Thymus (tissue), 11 donors: ENCODE results near the gene FAM228A. TPM values are rescaled to one million over a fixed set of nuclear protein-coding genes. Genes with fewer than 3 reads are reported as not detected.
"Not testable (repeated sequence)": the region's sequence is repeated elsewhere in the genome, so short reads cannot be mapped to it uniquely, and the experiment has no call there.

Source experiments
- DNase-seq, 9 donors: peaks; one replicate each; pipeline ENCODE4 v3.0.0-alpha.2; 2013; ENCODE audit warnings: low spot score in 9 of 9, low read depth in 6 of 9, missing footprints in 1 of 9
- H3K27ac ChIP-seq, 2 donors: one replicate each; pipeline ENCODE4 v1.5.1; 2013; ENCODE audit warnings: control low read depth in 1 of 2, low read depth in 1 of 2, low read length in 1 of 2, mild to moderate bottlenecking in 1 of 2, moderate library complexity in 1 of 2
- H3K27me3 ChIP-seq, 2 donors: one replicate each; pipeline ENCODE4 v1.5.1; 2013; ENCODE audit warnings: low read length in 1 of 2; ENCODE audit not compliant: control insufficient read depth in 2 of 2, insufficient read depth in 1 of 2
- H3K36me3 ChIP-seq, 2 donors: one replicate each; pipeline ENCODE4 v1.5.1; 2013; ENCODE audit warnings: low read length in 1 of 2, mild to moderate bottlenecking in 1 of 2, moderate library complexity in 1 of 2; ENCODE audit not compliant: control insufficient read depth in 2 of 2, insufficient read depth in 2 of 2
- H3K4me1 ChIP-seq, 2 donors: one replicate each; pipeline ENCODE4 v1.5.1; 2013; ENCODE audit warnings: low read length in 2 of 2; ENCODE audit not compliant: control insufficient read depth in 2 of 2, insufficient read depth in 2 of 2
- H3K4me3 ChIP-seq, 2 donors: one replicate each; pipeline ENCODE4 v1.5.1; 2013; ENCODE audit warnings: low read length in 2 of 2, control low read depth in 1 of 2, mild to moderate bottlenecking in 1 of 2
- H3K9me3 ChIP-seq, 2 donors: one replicate each; pipeline ENCODE4 v1.5.1; 2013; ENCODE audit warnings: low read length in 1 of 2, mild to moderate bottlenecking in 1 of 2; ENCODE audit not compliant: control insufficient read depth in 2 of 2, insufficient read depth in 1 of 2
- WGBS: extraction: QIAGEN DNeasy Blood & Tissue Kit; methylation state at CpG from one replicate; pipeline ENCODE4 v1.1.7; 2013; 5-methylcytosine and 5-hydroxymethylcytosine counted together
- polyA plus RNA-seq: library from polyadenylated mRNA; stranded (reverse); fragments of 200-250 nt; gene quantifications from one replicate; pipeline ENCODE4 v1.2.3, GENCODE V29; 2013
- total RNA-seq: library from RNA; stranded (reverse); fragments of 120-200 nt; gene quantifications from one replicate; pipeline ENCODE4 v1.2.4, GENCODE V29; 2013
- donor health status: healthy.

Gene FAM228A
- total and polyA plus RNA-seq, 2 donors, result 0.66 to 0.96 TPM

GRCh38 chr2:24181849-24182248, 7.0 kb downstream of the FAM228A start:
- Histone ChIP-seq H3K4me3 (no peak overlapping the region), H3K36me3 (no peaks in the 10 kb centered on the region), H3K9me3 (no peaks in the 10 kb centered on the region), H3K4me1 (no peaks in the 10 kb centered on the region), H3K27me3 (no peaks in the 10 kb centered on the region), H3K27ac (no peak overlapping the region)
- no peak for DNase-seq
- whole genome bisulfite sequencing, result 82% methylated on average over 6 of the region's 6 CpGs

DNA sequence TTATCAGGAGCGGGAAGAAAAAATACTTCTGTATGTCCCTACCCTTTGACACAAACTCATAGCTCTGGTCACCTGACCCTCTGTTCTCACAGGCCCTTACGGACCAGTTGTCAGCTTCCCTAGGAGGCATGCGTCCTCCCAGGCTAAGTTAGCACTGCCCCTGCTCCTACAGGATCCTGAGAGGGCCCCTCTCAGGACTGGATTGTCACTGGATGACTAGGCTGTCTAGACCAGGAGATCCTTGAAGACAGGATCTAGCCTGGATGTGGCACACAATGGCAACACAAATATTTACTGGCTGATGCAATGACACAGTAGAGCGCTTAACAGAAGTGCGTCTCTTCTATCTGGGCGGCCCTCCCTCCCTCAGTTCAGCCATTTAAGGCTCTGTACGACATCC, 7.7 kb downstream of the FAM228A start:
- no peaks in the 10 kb centered on the region for H3K27me3 ChIP-seq
- no peaks in the 10 kb centered on the region for H3K4me1 ChIP-seq
- no peak overlapping the region for H3K27ac ChIP-seq
- no peaks in the 10 kb centered on the region for H3K9me3 ChIP-seq
- no peak overlapping the region for H3K4me3 ChIP-seq
- DNase-seq, result no peak
- no peaks in the 10 kb centered on the region for H3K36me3 ChIP-seq
- 98% methylated on average over 7 of the region's 7 CpGs for WGBS

DNA sequence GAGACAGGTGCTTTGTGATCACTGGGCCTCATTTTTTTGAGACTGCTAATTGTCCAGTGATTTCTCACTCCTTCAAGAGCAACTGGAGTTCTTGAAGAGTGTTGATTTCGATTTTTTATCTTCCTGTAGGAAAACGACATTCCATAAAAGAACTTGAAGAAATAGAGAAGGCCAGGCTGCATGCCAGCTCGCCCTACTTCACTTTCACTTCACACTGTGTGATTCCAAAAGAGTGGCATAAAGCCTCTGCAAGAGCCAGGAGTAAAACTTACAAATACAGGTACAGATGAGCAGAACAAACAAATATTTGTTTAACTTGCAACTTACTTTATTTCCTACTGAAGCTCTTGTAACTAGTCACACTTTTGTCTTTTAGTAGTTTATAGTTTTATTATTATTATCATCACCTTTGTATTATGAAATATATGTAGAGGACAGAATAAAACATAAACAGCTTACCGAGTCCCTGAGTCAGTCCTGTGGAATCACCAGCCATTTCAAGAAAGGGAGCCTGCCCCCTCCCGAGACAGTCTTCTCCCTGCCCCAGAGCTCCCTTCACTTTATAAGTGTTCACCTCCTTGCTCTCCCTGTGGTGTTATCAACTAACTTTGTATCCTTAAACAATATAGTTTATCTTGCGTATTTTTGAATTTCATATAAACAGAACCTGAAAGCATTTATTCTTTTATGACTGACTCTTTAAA, 8.7 kb downstream of the FAM228A start:
- H3K27ac ChIP-seq, result no peak overlapping the region
- H3K4me1 ChIP-seq, result no peaks in the 10 kb centered on the region
- no peaks in the 10 kb centered on the region for H3K9me3 ChIP-seq
- no peaks in the 10 kb centered on the region for H3K27me3 ChIP-seq
- DNase-seq, result no peak
- no peaks in the 10 kb centered on the region for H3K36me3 ChIP-seq
- 94% methylated on average over 6 of the region's 6 CpGs for WGBS
- no peak overlapping the region for H3K4me3 ChIP-seq

DNA sequence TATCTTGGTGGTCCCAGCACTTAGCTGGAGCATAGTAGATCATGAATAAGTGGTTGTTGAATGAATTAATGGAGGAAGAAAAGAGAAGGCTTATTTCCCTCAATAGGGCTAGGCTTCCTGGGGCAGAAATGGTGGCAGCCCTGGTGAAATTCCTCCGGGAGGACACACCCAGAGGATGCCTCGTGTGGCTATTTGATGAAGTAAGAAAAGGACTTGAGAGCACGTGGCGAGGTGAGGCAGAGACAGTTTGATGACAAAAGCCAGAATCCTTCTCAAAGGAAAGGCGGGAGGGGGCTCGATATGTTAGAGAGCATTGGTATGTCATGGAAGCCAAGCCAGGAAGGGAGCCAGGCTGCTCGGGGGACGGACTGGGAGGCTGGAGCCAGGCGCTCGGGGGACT, 14.7 kb downstream of the FAM228A start:
- no peaks in the 10 kb centered on the region for H3K9me3 ChIP-seq
- peaks cover 0 to 3% of the 10 kb centered on the region in 2 donors for H3K4me1 ChIP-seq
- 95% methylated on average over 10 of the region's 10 CpGs for WGBS
- no peak overlapping the region for H3K4me3 ChIP-seq
- H3K27ac ChIP-seq, result no peak overlapping the region
- no peak for DNase-seq
- H3K27me3 ChIP-seq, result no peaks in the 10 kb centered on the region
- H3K36me3 ChIP-seq, result no peaks in the 10 kb centered on the region

GRCh38 chr2:24190503-24190902, 15.7 kb downstream of the FAM228A start:
- Histone ChIP-seq H3K27ac (no peak overlapping the region), H3K36me3 (no peaks in the 10 kb centered on the region), H3K27me3 (no peaks in the 10 kb centered on the region), H3K4me3 (no peak overlapping the region), H3K4me1 (peaks cover 0 to 3% of the 10 kb centered on the region in 2 donors), H3K9me3 (no peaks in the 10 kb centered on the region)
- 97% methylated on average over 9 of the region's 9 CpGs for WGBS
- no peak for DNase-seq

GRCh38 chr2:24191156-24191555, 16.3 kb downstream of the FAM228A start:
- Histone ChIP-seq H3K27me3 (no peaks in the 10 kb centered on the region), H3K27ac (no peak overlapping the region), H3K4me1 (peaks cover 0 to 3% of the 10 kb centered on the region in 2 donors), H3K9me3 (no peaks in the 10 kb centered on the region), H3K36me3 (no peaks in the 10 kb centered on the region), H3K4me3 (no peak overlapping the region)
- no peak for DNase-seq
- WGBS, result 96% methylated on average over 9 of the region's 9 CpGs

GRCh38 chr2:24191848-24192247, 17.0 kb downstream of the FAM228A start:
- Histone ChIP-seq H3K36me3 (no peaks in the 10 kb centered on the region), H3K9me3 (no peaks in the 10 kb centered on the region), H3K27ac (no peak overlapping the region), H3K4me3 (no peak overlapping the region), H3K27me3 (no peaks in the 10 kb centered on the region), H3K4me1 (peaks cover 0 to 3% of the 10 kb centered on the region in 2 donors)
- WGBS, result 83% methylated on average over 5 of the region's 5 CpGs
- DNase-seq, result peak in 1 of 9 donors; percentile 12

DNA sequence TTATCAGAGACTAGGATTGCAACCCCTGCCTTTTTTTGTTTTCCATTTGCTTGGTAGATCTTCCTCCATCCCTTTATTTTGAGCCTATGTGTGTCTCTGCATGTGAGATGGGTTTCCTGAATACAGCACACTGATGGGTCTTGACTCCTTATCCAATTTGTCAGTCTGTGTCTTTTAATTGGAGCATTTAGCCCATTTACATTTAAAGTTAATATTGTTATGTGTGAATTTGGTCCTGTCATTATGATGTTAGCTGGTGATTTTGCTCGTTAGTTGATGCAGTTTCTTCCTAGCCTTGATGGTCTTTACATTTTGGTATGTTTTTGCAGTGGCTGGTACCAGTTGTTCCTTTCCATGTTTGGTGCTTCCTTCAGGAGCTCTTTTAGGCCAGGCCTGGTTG, 22.4 kb downstream of the FAM228A start:
- not testable (repeated sequence) for DNase-seq, H3K9me3 ChIP-seq, H3K36me3 ChIP-seq, H3K27ac ChIP-seq, H3K4me1 ChIP-seq, H3K27me3 ChIP-seq, H3K4me3 ChIP-seq
- 92% methylated on average over 1 of the region's 1 CpG for WGBS

DNA sequence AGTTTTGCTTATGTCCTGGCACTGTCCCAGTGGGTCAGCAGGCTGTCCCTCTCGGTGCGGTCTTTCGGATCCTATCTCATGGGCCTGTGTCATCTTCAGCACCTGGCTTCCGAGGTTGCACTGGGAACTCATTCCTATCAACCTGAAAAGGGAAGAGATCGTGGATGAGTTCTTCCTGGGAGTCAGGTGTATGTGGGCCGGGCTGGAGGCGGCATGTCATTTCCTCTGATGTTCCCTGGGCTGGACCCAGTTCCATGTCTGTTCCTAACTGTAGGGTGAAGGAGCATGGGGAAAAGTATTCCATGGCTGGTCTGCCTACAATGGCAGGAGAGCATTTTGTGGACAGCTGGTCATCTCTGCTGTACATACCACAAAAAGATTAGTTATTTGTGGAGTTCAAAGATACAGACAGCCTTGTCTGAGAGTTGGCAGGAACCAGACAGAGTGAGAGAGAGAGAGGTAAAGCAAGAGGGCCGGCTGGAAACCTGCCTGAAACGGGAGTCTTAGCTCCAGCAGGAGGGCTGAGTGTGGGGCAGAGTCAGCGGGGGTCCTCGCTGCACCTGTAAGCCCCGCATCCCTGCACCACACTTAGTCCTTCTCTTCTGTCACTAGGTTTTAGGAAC, 25.2 kb downstream of the FAM228A start:
- Histone ChIP-seq H3K27me3 (no peaks in the 10 kb centered on the region), H3K9me3 (peaks cover 0 to 1% of the 10 kb centered on the region in 2 donors), H3K4me1 (no peaks in the 10 kb centered on the region), H3K27ac (no peak overlapping the region), H3K36me3 (peaks cover 25 to 29% of the 10 kb centered on the region in 2 donors), H3K4me3 (no peak overlapping the region)
- no peak for DNase-seq
- WGBS, result 95% methylated on average over 12 of the region's 12 CpGs
